IPS-NIHi11 (cell line): Measurements from ENCODE around the gene QSER1.
"Not testable (repeated sequence)": the region's sequence is repeated elsewhere in the genome, so short reads cannot be mapped to it uniquely, and the experiment has no call there.

Experiments
- DNase-seq: peaks from one replicate; pipeline ENCODE4 v3.0.0; 2012; ENCODE audit warnings: mixed read lengths, low spot score

QSER1 gene

GRCh38 chr11:32892355-32893092 lies at the start of gene QSER1:
TSS of gene QSER1 (plus strand) at chr11:32892811. CDS start at chr11:32893126, 315 bp downstream.
- peak; percentile 91 for DNase-seq

GRCh38 chr11:32843544-32843943 lies 49.1 kb upstream of the QSER1 start:
- no peak for DNase-seq

DNA sequence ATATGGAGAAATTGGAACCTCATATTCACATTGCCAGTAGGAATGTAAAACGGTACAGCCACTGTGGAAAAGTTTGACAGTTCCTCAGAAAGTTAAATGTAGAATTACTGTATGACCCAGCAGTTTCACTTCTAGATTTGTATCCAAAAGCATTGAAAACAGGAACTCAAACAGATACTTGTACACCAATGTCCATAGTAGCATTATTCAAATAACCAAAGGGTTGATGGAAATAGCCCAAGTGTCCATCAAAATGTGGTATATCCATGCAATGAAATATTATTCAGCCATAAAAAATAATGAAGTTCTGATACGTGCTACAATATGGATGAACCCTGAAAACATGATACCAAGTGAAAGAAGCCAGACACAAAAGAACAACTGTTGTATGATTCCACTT lies 45.1 kb upstream of the QSER1 start:
- no peak for DNase-seq

- DNase-seq: no peak
Measured at GRCh38 chr11:32849761-32850160, 42.9 kb upstream of the QSER1 start.

DNA sequence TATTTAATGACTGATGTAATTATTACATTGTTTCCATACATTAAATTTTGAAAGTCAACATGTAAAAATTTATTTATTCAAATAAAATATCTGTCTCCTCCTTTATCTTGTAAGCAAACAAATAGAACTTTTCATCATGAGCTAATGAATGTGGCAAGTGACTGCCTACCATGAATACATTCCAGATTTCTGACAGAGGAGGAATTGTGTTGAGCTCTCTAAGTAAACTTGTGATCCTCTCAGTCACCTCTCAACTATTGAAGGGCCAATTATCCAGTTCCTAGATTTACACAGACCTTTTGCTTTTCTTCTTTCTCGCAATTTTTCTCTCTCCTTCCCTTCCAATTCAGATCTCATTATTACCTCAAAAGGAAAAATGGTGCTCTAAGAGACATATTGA lies 41.4 kb upstream of the QSER1 start:
- DNase-seq: no peak

DNA sequence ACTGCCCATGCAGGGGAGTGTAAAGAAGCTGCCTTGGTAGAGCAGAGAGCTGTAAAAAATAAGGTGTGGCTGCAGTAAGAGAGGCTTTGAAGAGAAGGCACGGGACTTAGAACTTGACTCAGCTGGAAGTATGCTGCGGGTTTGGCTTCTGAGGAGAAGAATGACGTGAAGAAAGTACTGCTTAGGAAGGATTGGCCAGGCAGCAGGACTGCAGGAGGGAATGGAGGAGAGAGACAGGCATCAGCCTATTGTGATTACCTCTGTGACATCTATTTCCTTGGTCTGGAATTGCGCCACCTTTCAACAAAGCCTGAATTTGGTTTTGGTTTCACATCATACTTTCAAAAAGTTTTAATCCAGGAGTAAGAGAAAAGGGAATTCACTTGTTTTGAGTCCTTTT lies 40.4 kb upstream of the QSER1 start:
- peak; percentile 17 for DNase-seq

- DNase-seq: no peak
Measured at GRCh38 chr11:32855601-32856000, 37.0 kb upstream of the QSER1 start.

GRCh38 chr11:32858731-32859130 lies 33.9 kb upstream of the QSER1 start:
- no peak for DNase-seq

DNA sequence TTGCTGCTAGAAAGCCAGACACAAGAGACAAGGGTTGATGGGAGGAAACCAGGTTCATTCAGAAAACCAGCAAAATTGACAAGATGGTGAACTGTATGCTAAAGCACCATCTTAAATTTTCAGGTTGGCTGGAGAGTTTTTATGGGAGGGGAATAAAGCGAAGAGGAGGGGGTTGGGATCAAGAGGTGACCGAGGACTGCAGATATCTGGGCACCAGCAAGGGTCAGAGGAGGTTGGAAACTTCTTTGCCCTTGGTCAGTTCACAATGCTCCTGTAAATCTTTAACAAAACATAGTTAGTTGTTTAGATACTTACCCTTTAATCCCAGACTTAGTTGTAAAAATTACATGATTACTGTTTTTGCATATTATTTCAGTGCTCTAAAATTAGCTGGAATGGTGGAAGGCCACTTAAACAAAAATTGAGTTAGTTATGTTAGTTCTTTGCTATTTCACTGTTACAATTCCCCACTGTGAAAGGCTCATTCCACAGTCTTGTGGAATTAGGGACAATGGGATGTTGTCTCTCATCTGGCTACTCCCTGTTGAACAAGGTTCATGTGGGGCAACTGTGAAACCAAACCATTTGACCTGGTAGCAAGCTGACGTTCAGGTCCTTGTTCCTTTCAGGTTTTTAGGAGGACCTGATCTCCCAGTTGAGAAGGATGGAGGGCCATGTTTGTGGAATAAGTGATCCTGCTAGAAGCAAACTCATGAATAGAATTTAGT lies 30.6 kb upstream of the QSER1 start:
- no peak for DNase-seq

- no peak for DNase-seq
Measured at GRCh38 chr11:32864555-32864954, 28.1 kb upstream of the QSER1 start.

DNA sequence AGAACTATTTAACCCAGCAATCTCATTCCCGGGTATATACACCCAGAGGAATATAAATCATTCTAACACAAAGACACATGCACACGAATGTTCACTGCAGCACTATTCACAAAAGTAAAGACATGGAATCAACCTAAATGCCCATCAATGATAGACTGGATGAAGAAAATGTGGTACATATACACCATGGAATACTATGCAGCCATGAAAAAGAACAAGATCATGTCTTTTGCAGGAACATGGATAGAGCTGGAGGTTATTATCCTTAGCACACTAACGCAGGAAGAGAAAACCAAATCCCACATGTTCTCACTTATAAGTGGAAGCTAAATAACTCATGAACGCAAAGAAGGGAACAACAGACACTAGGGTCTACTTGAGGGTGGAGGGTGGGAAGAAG lies 23.9 kb upstream of the QSER1 start:
- not testable (repeated sequence) for DNase-seq

- peak; percentile 58 for DNase-seq
Measured at GRCh38 chr11:32870676-32871075, 21.9 kb upstream of the QSER1 start.

GRCh38 chr11:32874132-32874531 lies 18.5 kb upstream of the QSER1 start:
- DNase-seq: peak; percentile 24

- DNase-seq: no peak
Measured at GRCh38 chr11:32881286-32881685, 11.3 kb upstream of the QSER1 start.

DNA sequence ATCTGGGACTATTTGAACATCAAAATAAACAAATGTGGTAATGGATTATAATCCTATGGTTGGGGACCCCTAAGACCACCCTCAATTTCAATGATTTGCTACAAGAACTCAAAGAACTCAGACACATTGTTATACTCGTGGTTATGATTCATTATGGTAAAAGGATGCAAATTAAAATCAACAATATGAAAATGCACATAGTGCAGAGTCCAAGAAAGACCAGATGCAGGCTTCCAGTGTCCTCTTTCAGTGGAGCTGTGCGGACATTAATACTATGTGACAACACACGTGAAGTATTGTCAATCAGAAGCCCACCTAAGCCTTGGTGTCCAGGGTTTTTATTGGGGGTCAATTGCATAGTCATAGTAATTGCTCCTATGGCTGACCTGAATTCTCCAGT lies 9.2 kb upstream of the QSER1 start:
- no peak for DNase-seq

- no peak for DNase-seq
Measured at GRCh38 chr11:32884023-32884422, 8.6 kb upstream of the QSER1 start.

DNA sequence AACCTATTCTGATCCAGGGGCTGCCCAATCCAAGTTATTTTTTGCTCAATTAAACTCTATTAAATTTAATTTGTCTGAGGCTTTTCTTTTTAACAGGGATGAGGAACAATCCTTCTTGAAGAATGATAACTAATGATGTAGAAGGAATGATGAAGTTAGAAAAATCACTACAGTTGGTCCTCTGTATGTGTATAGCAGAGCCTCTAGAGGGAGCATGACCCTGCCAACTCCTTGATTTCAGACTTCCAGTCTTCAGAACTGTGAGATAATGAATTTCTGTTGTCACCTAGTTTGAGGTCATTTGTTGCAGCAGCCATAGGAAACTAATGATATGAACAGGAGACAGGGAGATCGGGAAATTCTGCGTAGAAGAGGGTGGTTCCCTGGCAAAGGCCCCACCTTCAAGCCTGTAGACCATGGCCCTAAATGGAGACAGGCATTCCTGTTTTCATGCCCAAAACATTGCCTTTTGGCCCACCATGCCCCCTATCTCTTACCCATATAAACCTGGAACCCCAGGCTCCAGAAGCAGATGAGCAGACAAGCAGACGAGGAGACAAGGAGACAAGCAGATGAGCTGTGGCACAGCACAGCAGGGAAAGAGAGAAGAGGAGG lies 7.7 kb upstream of the QSER1 start:
- peak; percentile 14 for DNase-seq

- no peak for DNase-seq
Measured at GRCh38 chr11:32885556-32885955, 7.1 kb upstream of the QSER1 start.

DNA sequence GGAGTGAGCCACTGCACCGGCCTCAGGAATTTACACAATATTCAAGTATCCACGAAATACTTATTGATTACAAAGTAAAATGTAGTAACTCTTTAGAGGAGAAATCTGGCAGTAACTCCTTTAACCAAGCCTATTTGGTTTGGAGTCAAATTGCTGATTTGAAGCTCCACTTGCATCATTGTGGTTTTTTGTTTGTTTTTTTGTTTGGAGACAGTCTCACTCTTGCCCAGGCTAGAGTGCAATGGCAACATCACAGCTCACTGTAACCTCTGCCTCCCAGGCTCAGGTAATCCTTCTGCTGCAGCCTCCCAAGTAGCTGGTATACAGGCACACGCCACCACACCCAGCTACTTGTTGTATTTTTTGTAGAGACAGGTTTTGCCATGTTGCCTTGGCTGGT lies 6.4 kb upstream of the QSER1 start:
- no peak for DNase-seq

GRCh38 chr11:32887707-32888383 lies 4.8 kb upstream of the QSER1 start:
- not testable (repeated sequence) for DNase-seq

- DNase-seq: not testable (repeated sequence)
Measured at GRCh38 chr11:32888384-32888710, 4.3 kb upstream of the QSER1 start.

GRCh38 chr11:32888805-32889204 lies 3.8 kb upstream of the QSER1 start:
- DNase-seq: no peak
